Gastrocnemius medialis (tissue), 4 donors: ENCODE results near the gene CHCHD6. TPM values are rescaled to one million over a fixed set of nuclear protein-coding genes. Genes with fewer than 3 reads are reported as not detected.

Source experiments
- ATAC-seq, 2 donors: fragments of 150-250 bp; one replicate each; pipeline ENCODE4 v1.9.1; 2016
- DNase-seq, 2 donors: peaks; one replicate each; pipeline ENCODE4 v3.0.0-alpha.2; 2019
- H3K27ac ChIP-seq, 4 donors: fragments of 200-600 bp; sonication (generic); 1 replicate in 1 of 4; 2 replicates in 3 of 4; pipeline ENCODE4 v1.5.1; 2016 to 2018; ENCODE audit warnings: mild to moderate bottlenecking in 2 of 4, moderate library complexity in 1 of 4
- H3K27me3 ChIP-seq, 3 donors: fragments of 200-600 bp; sonication (generic) in 2 of 3; 1 replicate in 1 of 3; 2 replicates in 2 of 3; pipeline versions ENCODE4 v1.5.1 to v1.6.0; 2016 to 2019; ENCODE audit warnings: mild to moderate bottlenecking in 1 of 3, moderate library complexity in 1 of 3
- H3K36me3 ChIP-seq, 2 donors: fragments of 200-600 bp; sonication (generic) in 1 of 2; one replicate each; pipeline ENCODE4 v1.5.1; 2017 to 2018
- H3K4me1 ChIP-seq, 2 donors: fragments of 200-600 bp; sonication (generic) in 1 of 2; one replicate each; pipeline ENCODE4 v1.5.1; 2016 to 2017; ENCODE audit warnings: mild to moderate bottlenecking in 2 of 2
- H3K4me3 ChIP-seq, 4 donors: fragments of 200-600 bp; sonication (generic) in 3 of 4; 1 replicate in 1 of 4; 2 replicates in 3 of 4; pipeline ENCODE4 v1.5.1; 2016 to 2019; ENCODE audit warnings: mild to moderate bottlenecking in 2 of 4
- H3K9me3 ChIP-seq, 3 donors: fragments of 200-600 bp; sonication (generic) in 2 of 3; 1 replicate in 1 of 3; 2 replicates in 2 of 3; pipeline ENCODE4 v1.5.1; 2016 to 2019
- POLR2A ChIP-seq, 2 donors: fragments of 450-650 bp; IDR thresholded peaks; one replicate each; pipeline ENCODE4 v1.6.1; 2017; ENCODE audit warnings: antibody characterized with exemption in 2 of 2, mild to moderate bottlenecking in 2 of 2, moderate library complexity in 2 of 2
- in situ Hi-C, 4 donors: fragments of 200-750 bp; cut with MboI; loops; one replicate each; pipeline versions ENCODE4 v1.15.0 to v1.8.0; 2017; ENCODE audit warnings: low sequenced_read_pairs in 4 of 4
- intact Hi-C: fragments of 100-400 bp; cut with DNase I; formaldehyde crosslinking; loops from one replicate; pipeline ENCODE4 v1.15.1; 2023; ENCODE audit warnings: low total_unique reads
- total RNA-seq, 4 donors: library from RNA; depleted of rRNA; stranded (reverse); fragments of >200 nt; gene quantifications; one replicate each; pipeline versions ENCODE4 v1.1.0 to v1.2.3, GENCODE V29; 2016
- TF ChIP-seq, protein P1 (sequence below), 5 experiments: fragments of 450-650 bp in 3 of 5; fragments of 200-600 bp in 2 of 5; sonication (generic) in 2 of 5; IDR thresholded peaks in 4 of 5; conservative IDR thresholded peaks in 1 of 5; 1 replicate in 4 of 5; 2 replicates in 1 of 5; pipeline ENCODE4 v1.5.1; 2016 to 2019; ENCODE audit warnings: antibody characterized with exemption in 5 of 5, mild to moderate bottlenecking in 3 of 5, moderate library complexity in 3 of 5

Gene CHCHD6
- total RNA-seq, 4 donors from 2014 or later: 2.7 to 4.2 (median 3.4) TPM

GRCh38 chr3:126935756-126936509 is 231.9 kb downstream of the CHCHD6 start:
- Histone ChIP-seq H3K4me3 (no peak overlapping the region), H3K36me3 (no peaks in the 10 kb centered on the region), H3K4me1 (peaks cover 6 to 9% of the 10 kb centered on the region in 2 donors), H3K9me3 (no peaks in the 10 kb centered on the region), H3K27me3 (no peaks in the 10 kb centered on the region), H3K27ac (no peak overlapping the region)
- intact Hi-C loops (no loop called here), in situ Hi-C loops (no loop called here)
- no peak for ATAC-seq
- TF ChIP-seq, protein P1, sequence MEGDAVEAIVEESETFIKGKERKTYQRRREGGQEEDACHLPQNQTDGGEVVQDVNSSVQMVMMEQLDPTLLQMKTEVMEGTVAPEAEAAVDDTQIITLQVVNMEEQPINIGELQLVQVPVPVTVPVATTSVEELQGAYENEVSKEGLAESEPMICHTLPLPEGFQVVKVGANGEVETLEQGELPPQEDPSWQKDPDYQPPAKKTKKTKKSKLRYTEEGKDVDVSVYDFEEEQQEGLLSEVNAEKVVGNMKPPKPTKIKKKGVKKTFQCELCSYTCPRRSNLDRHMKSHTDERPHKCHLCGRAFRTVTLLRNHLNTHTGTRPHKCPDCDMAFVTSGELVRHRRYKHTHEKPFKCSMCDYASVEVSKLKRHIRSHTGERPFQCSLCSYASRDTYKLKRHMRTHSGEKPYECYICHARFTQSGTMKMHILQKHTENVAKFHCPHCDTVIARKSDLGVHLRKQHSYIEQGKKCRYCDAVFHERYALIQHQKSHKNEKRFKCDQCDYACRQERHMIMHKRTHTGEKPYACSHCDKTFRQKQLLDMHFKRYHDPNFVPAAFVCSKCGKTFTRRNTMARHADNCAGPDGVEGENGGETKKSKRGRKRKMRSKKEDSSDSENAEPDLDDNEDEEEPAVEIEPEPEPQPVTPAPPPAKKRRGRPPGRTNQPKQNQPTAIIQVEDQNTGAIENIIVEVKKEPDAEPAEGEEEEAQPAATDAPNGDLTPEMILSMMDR (IDR thresholded peaks at IDR 0.05 in 4 of 5, conservative IDR thresholded peaks at IDR 0.05 in 1 of 5): no peak
- TF ChIP-seq POLR2A (IDR thresholded peaks at IDR 0.05): no peak
- no peak for DNase-seq

DNA sequence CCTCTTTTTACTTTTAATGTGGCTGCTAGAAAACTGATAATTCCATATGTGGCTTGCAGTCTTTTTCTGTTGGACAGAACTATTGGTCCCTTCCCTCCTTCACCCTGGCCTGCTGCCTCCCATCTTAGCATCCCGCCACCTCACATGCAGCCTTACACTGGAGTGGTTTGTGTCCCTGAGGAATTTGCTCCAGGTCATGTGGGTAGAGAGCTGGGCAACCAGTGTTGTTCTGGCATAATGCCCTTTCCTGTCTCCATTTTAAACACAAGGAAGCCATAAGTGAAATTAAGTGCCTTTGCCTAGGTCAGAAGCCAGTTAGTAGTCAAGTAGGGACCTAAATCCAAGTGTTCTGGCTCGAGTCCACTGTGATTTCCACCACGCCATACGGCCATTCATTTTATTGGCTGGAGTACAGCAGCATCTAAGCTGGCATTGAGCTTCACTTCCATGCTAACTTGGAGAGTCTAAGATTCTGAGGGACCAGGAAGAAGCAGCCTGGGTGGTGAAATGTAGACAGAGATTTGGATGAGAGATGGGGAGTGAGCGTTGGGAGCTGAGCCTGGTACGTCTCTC is 232.9 kb downstream of the CHCHD6 start:
- intact Hi-C loops (no loop called here), in situ Hi-C loops (no loop called here)
- no peak for ATAC-seq

GRCh38 chr3:126937533-126937932 is 233.5 kb downstream of the CHCHD6 start:
- peaks cover 2 to 6% of the 10 kb centered on the region in 2 donors for H3K4me1 ChIP-seq
- H3K27me3 ChIP-seq: no peaks in the 10 kb centered on the region
- H3K27ac ChIP-seq: no peak overlapping the region
- TF ChIP-seq, protein P1 (IDR thresholded peaks at IDR 0.05 in 4 of 5, conservative IDR thresholded peaks at IDR 0.05 in 1 of 5): no peak
- no peak overlapping the region for H3K4me3 ChIP-seq
- no peaks in the 10 kb centered on the region for H3K36me3 ChIP-seq
- intact Hi-C loops (no loop called here), in situ Hi-C loops (no loop called here)
- no peak for ATAC-seq
- no peak for DNase-seq
- no peaks in the 10 kb centered on the region for H3K9me3 ChIP-seq

More for the DNA sequence above, 232.9 kb downstream of the CHCHD6 start:
- H3K27ac ChIP-seq: no peak overlapping the region
- peaks cover 6 to 9% of the 10 kb centered on the region in 2 donors for H3K4me1 ChIP-seq
- TF ChIP-seq, protein P1 (IDR thresholded peaks at IDR 0.05 in 4 of 5, conservative IDR thresholded peaks at IDR 0.05 in 1 of 5): no peak
- no peak for TF ChIP-seq POLR2A (IDR thresholded peaks at IDR 0.05)
- H3K9me3 ChIP-seq: no peaks in the 10 kb centered on the region
- no peaks in the 10 kb centered on the region for H3K36me3 ChIP-seq
- no peaks in the 10 kb centered on the region for H3K27me3 ChIP-seq
- H3K4me3 ChIP-seq: no peak overlapping the region
- DNase-seq: no peak

DNA sequence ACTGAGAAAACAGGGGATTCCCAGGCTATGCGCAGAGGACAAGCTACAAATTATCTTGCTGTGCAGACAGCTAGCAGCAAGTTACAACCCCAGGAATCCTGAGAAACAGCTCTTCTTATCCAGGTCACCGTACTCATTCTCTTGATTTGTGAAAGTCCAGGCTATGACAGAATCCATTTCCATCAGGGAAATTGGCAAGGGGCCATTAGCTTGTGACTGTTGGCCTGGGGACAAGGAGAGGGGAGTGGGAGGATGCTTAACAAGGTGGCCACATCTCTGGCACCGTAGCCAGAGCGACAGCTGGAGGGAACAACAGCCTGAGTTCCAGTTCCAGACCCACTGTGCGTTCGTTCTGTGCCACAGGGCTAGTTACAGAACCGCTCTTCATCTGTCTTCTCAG is 233.9 kb downstream of the CHCHD6 start:
- H3K4me1 ChIP-seq: peaks cover 0 to 4% of the 10 kb centered on the region in 2 donors
- DNase-seq (no peak), ATAC-seq (peak in 1 of 2 donors; percentile 36)
- in situ Hi-C loops: no loop called here
- H3K27ac ChIP-seq: no peak overlapping the region
- H3K4me3 ChIP-seq: no peak overlapping the region
- intact Hi-C loops: no loop called here
- no peaks in the 10 kb centered on the region for H3K36me3 ChIP-seq
- no peaks in the 10 kb centered on the region for H3K9me3 ChIP-seq
- no peaks in the 10 kb centered on the region for H3K27me3 ChIP-seq
- no peak for TF ChIP-seq POLR2A (IDR thresholded peaks at IDR 0.05)
- TF ChIP-seq, protein P1 (IDR thresholded peaks at IDR 0.05 in 4 of 5, conservative IDR thresholded peaks at IDR 0.05 in 1 of 5): no peak
